Measurements from ENCODE around the gene BRIX1.
"Not testable (repeated sequence)": the region's sequence is repeated elsewhere in the genome, so short reads cannot be mapped to it uniquely, and the experiment has no call there.

BRIX1 gene

DNA sequence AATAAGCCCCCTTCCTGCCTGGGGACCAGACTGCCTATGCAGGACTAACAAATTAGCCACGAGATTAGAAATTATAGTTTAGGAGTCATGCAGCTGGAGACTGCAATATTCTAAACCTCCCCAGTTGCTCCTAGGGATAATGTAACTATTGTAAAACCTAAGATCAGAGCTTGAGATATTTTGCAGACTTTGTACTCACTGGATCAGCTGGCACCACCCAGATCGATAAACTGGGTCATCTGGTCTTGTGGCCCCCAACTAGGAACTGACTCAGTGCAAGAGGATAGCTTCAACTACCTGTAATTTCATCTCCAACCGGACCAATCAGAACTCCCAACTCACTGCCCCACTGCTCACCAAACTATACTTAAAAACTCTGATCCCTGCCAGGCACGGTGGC lies 52.0 kb downstream of the BRIX1 start:
- no peak for DNase-seq (ENCODE audit: low spot score)

DNA sequence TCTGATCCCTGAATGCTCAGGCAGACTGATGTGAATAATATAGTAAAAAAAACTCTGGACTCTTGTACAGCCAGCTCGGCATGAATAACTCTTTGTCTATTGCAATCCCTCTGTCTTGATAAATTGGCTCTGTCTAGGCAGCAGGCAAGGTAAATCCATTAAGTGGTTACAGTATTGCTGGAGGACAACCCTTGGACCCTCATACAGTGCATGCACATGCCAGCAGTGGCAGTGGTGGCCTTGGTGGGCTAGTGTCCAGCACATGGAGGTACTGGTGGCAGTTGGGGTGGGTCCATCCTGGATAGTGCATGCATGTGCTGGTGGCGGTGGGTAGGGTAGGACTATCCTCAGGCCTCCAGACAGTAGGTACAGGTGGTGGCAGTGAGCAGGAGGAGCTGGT lies 52.7 kb downstream of the BRIX1 start:
- no peak for DNase-seq (ENCODE audit: low spot score)

DNA sequence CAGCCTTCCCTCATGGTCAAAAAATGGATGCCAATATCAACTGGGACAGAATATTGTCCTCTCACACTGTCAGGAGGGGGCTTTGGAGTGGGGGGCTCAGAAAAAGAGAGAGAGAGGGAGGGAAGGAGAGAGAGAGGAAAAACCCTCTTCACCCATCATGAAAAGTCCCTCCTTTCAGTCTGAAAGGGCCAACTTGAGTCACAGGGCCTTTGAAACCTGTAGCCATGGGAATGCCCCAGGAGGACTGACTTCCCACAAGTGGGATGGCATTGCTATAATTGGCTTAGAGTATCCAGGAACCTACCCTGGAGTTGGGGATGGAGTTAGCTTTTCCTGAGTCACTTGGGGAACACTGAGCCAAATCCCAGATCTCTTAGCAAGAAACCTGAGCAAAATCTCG lies 55.0 kb downstream of the BRIX1 start:
- DNase-seq (ENCODE audit: low spot score), result no peak

DNA sequence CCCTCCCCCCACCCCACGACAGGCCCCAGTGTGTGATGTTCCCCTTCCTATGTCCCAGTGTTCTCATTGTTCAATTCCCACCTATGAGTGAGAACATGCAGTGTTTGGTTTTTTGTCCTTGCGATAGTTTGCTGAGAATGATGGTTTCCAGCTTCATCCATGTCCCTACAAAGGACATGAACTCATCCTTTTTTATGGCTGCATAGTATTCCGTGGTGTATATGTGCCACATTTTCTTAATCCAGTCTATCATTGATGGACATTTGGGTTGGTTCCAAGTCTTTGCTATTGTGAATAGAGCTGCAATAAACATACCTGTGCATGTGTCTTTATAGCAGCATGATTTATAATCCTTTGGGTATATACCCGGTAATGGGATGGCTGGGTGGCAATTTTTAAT lies 56.1 kb downstream of the BRIX1 start:
- not testable (repeated sequence) for DNase-seq (ENCODE audit: low spot score)

Data from LoVo (cell line).